Lower leg skin (tissue), 4 donors: ENCODE measurements around the gene ZNF630. TPM values are rescaled to one million over a fixed set of nuclear protein-coding genes. Genes with fewer than 3 reads are reported as not detected.
A peak's percentile ranks its signal among the peaks of the same experiment; 100 is the strongest.
"Not testable (repeated sequence)": the region's sequence is repeated elsewhere in the genome, so short reads cannot be mapped to it uniquely, and the experiment has no call there.

ENCODE experiments used
- DNase-seq, 2 donors: peaks; one replicate each; pipeline ENCODE4 v3.0.0-alpha.2; 2019; ENCODE audit warnings: low spot score in 2 of 2
- H3K4me3 ChIP-seq: fragments of 200-600 bp; sonication (generic); 2 replicates; pipeline ENCODE4 v1.5.1; 2017; ENCODE audit warnings: mild to moderate bottlenecking, low read depth; ENCODE audit not compliant: poor library complexity, severe bottlenecking
- CTCF ChIP-seq, 3 donors: fragments of 450-650 bp; IDR thresholded peaks; one replicate each; pipeline ENCODE4 v1.5.1; 2016; ENCODE audit warnings: antibody characterized with exemption in 3 of 3, mild to moderate bottlenecking in 3 of 3, moderate library complexity in 2 of 3
- POLR2A ChIP-seq, 2 donors: fragments of 450-650 bp; IDR thresholded peaks; one replicate each; pipeline ENCODE4 v1.6.1; 2016 to 2017; ENCODE audit warnings: antibody characterized with exemption in 2 of 2, mild to moderate bottlenecking in 1 of 2, moderate library complexity in 1 of 2
- WGBS, 2 donors: methylation state at CpG; one replicate each; pipeline ENCODE4 v1.1.5; 2018; 5-methylcytosine and 5-hydroxymethylcytosine counted together
- intact Hi-C: fragments of 100-400 bp; cut with DNase I; formaldehyde crosslinking; loops from one replicate; pipeline ENCODE4 v1.15.0; 2023; ENCODE audit warnings: low total_unique reads
- total RNA-seq, 4 donors: library from RNA; depleted of rRNA; stranded (reverse); fragments of >200 nt; gene quantifications; one replicate each; pipeline ENCODE4 v1.1.0, GENCODE V29; 2016

The ZNF630 gene
- total RNA-seq, result 1 to 10 TPM; 1.6 to 3.5 (median 2.9) TPM

GRCh38 chrX:48071064-48071985 is at the start of gene ZNF630:
ZNF630 (minus strand) TSS chrX:48071640; CDS start chrX:48066886, 4,754 bp downstream.
- 3 to 38% methylated on average over 26 to 48 of the region's 48 CpGs for WGBS, 2 donors
- H3K4me3 ChIP-seq, result peak within 1 kb of the TSS; percentile 62
- DNase-seq, result peak; percentile 64 to 93
- intact Hi-C loops, result no loop called here
- TF ChIP-seq CTCF (IDR thresholded peaks at IDR 0.05) (no peak), POLR2A (IDR thresholded peaks at IDR 0.05) (no peak)

GRCh38 chrX:48107717-48108116 is 36.3 kb upstream of the ZNF630 start:
- intact Hi-C loops, result no loop called here
- WGBS, 2 donors, result 68 to 83% methylated on average over 6 of the region's 6 CpGs
- H3K4me3 ChIP-seq, result no peak overlapping the region
- DNase-seq, result no peak
- TF ChIP-seq CTCF (IDR thresholded peaks at IDR 0.05) (no peak), POLR2A (IDR thresholded peaks at IDR 0.05) (no peak)

- 88 to 91% methylated on average over 6 of the region's 6 CpGs for WGBS, 2 donors
- intact Hi-C loops, result no loop called here
- no peak for DNase-seq
- TF ChIP-seq POLR2A (IDR thresholded peaks at IDR 0.05) (no peak), CTCF (IDR thresholded peaks at IDR 0.05) (no peak)
- H3K4me3 ChIP-seq, result no peak overlapping the region
Measured at GRCh38 chrX:48102874-48103374, 31.5 kb upstream of the ZNF630 start.

GRCh38 chrX:48101443-48101842 is 30.0 kb upstream of the ZNF630 start:
- intact Hi-C loops, result no loop called here
- 80 to 87% methylated on average over 3 of the region's 3 CpGs for WGBS, 2 donors
- no peak for DNase-seq
- no peak overlapping the region for H3K4me3 ChIP-seq
- TF ChIP-seq CTCF (IDR thresholded peaks at IDR 0.05), result no peak
- TF ChIP-seq POLR2A (IDR thresholded peaks at IDR 0.05), result no peak

- H3K4me3 ChIP-seq, intact Hi-C loops, DNase-seq: not testable (repeated sequence)
- 50 to 71% methylated on average over 1 to 3 of the region's 3 CpGs for WGBS, 2 donors
Measured at GRCh38 chrX:48092558-48092957, 21.1 kb upstream of the ZNF630 start.

GRCh38 chrX:48090123-48090522 is 18.7 kb upstream of the ZNF630 start:
- WGBS, 2 donors, result 84 to 91% methylated on average over 5 of the region's 5 CpGs
- intact Hi-C loops, result no loop called here
- H3K4me3 ChIP-seq, result no peak overlapping the region
- TF ChIP-seq CTCF (IDR thresholded peaks at IDR 0.05) (no peak), POLR2A (IDR thresholded peaks at IDR 0.05) (no peak)
- DNase-seq, result no peak
